HL-60 (cell line): ENCODE measurements around the gene CLDN7.

Experiments
- CTCF ChIP-seq: IDR thresholded peaks from one replicate; pipeline ENCODE4 v1.5.1; 2011; ENCODE audit warnings: low read length, control low read depth, inconsistent platforms; ENCODE audit not compliant: insufficient read depth
- POLR2AphosphoS5 ChIP-seq: IDR thresholded peaks from 2 replicates; pipeline ENCODE4 v1.6.1; 2012; ENCODE audit warnings: low read depth
- REST ChIP-seq: IDR thresholded peaks from 2 replicates; pipeline ENCODE4 v1.6.1; 2012; ENCODE audit warnings: low read depth; ENCODE audit not compliant: insufficient replicate concordance
- SPI1 ChIP-seq: IDR thresholded peaks from 2 replicates; pipeline ENCODE4 v1.6.1; 2012; ENCODE audit warnings: low read depth, mild to moderate bottlenecking, borderline replicate concordance

GRCh38 chr17:7292729-7293128 is 30.5 kb upstream of the CLDN7 start:
- TF ChIP-seq CTCF (no peak), REST (no peak), SPI1 (no peak), POLR2AphosphoS5 (no peak)
